ENCODE measurements around the gene KCNMB1.

The KCNMB1 gene

GRCh38 chr5:170341545-170341944, 47.6 kb downstream of the KCNMB1 start:
- no peak for DNase-seq (ENCODE audit: low read depth in 2 of 2)

GRCh38 chr5:170339780-170340167, 49.4 kb downstream of the KCNMB1 start:
- DNase-seq (ENCODE audit: low read depth in 2 of 2): no peak

DNA sequence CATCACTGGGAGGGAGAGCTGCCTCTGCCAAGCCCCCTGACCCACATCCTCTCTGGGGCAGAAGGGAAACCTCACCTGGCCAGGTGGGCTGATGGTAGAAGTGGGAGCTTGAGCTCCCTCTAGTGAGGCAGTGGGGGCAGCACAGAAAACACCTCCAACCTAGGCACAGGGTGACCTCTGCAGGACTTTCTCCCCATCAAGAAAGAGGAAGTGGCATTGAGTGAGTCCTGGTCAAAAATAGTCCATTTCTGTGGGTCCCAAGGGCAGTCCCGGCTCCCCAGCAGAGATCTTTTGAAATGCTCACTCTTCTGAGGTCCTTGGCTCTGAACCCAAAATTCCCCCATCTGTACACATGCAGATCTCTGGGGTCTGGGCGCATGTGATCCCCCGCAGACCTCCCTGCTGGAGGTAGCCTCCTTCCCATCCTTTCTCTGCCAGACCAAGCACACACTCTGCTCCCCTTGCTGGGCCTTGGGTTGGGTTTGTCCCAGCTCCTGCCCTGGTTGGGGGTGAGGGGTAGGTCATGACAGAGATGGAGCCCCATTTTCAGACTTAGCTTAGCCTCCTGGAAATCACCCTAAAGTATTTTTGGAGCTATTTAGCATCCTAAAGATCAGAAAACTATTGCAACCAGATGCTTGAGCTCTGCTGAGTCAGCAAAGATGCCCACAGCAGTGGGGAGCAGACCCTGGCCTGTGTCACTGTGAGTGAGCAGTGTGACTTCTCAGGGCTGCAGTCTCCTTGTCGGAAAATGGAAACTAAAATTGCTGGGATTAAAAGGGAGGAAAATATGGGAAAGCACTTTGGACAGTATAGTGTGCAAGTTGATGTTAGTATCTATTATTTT, 50.0 kb downstream of the KCNMB1 start:
- DNase-seq (ENCODE audit: low read depth in 2 of 2): peak in 1 of 2 donors; percentile 50

GRCh38 chr5:170338291-170338690, 50.9 kb downstream of the KCNMB1 start:
- DNase-seq (ENCODE audit: low read depth in 2 of 2): no peak

DNA sequence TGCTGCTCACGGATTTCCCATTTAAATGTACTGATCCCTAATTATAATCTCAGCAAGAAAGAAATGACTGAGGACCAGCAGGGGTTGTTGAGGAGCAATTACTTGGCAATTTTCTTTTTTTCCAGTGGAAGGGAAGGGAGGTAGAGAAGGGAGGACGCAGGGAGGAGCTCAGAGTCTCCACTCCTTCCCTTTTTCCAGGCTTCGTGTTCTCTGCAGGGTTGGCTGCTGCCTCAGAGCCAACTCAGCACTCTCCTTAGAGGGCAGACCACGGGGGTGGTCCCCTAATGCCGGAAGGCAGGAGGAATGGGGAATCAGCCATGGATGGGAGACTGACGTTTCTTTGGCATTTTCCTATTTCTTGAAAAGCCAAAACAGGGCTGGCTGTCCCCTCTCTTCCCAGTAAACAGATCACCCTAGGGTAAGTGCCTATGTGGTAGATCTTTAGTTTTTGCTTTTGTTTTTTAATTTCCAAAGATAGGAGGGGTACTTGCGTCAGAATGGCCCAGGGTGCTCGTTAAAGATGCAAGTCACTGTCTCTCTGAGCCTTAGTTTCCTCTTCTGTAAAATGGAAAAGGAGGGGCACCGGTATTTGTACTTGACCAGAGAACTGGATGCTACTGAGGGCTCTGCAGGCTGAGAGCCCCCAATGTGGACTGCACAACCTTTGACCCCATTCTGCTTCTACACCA, 52.0 kb downstream of the KCNMB1 start:
- DNase-seq (ENCODE audit: low read depth in 2 of 2): no peak

DNA sequence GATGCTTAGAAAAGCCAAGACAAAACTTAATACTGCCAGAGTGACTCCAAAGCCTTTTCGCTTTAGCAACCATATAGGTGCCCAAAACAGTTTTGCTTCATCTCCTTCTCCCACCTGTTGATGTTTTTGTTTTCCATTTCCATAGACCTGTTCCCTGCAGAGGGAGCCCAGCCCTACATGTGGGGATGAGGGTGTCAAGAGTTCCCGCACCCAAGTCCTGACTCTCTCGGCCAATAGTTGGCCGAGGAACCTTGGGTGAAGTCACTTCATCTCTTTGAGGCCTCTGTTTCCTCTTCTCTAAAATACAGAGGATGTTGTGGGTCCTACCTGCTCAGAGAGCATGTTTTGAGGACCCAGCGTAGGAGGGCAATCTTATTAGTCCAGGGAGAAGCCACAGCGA, 53.1 kb downstream of the KCNMB1 start:
- no peak for DNase-seq (ENCODE audit: low read depth in 2 of 2)

DNA sequence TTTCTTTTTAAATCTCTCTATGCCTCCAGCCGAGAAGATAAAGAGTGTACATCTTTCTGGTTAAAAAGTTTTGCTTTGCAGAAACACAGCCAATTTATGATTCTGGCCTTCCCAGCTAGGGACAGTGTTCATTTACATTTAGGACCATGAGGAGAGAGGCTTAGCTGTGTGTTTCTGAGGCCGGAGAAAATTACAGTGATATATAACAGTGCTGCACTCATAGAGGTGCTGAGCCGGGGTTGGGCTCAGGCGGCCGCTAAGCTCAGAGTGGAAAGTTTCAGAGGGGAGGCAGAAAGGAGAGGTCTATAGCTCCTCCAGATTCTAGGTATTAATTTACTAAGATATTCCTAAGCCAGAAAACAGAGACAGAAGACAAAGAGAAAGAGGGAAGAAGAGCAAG, 54.5 kb downstream of the KCNMB1 start:
- DNase-seq (ENCODE audit: low read depth in 2 of 2): no peak

- peak in 1 of 2 donors; percentile 37 for DNase-seq (ENCODE audit: low read depth in 2 of 2)
Observed at GRCh38 chr5:170333161-170333910, 55.8 kb downstream of the KCNMB1 start.

DNA sequence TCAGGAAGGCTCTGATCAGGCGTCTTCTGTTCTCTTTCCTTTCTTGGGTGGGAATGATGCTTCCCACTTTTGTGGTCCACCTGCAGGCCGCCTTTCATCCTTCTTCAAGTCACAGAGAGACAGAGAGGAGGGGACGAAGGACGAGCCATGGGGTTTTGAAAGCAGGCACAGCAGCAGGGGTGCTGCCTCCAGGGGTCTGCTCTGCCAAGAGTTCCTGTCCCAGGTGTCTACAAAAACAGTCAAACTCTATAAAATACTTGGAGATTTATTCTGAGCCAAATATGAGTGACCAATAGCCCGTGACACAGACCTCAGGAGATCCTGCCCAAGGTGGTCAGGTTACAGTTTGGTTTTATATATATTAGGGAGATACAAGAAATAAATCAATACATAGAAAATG, 57.1 kb downstream of the KCNMB1 start:
- DNase-seq (ENCODE audit: low read depth in 2 of 2): no peak

- DNase-seq (ENCODE audit: low read depth in 2 of 2): no peak
Observed at GRCh38 chr5:170330568-170331054, 58.6 kb downstream of the KCNMB1 start.

GRCh38 chr5:170329524-170329923, 59.6 kb downstream of the KCNMB1 start:
- no peak for DNase-seq (ENCODE audit: low read depth in 2 of 2)

- no peak for DNase-seq (ENCODE audit: low read depth in 2 of 2)
Observed at GRCh38 chr5:170327829-170328228, 61.3 kb downstream of the KCNMB1 start.

- no peak for DNase-seq (ENCODE audit: low read depth in 2 of 2)
Observed at GRCh38 chr5:170327168-170327567, 62.0 kb downstream of the KCNMB1 start.

Data from stimulated activated CD4-positive, alpha-beta T cell treated with anti-CD3 and anti-CD28 coated beads, Interleukin-1b, Interleukin-23, amount 100 ng/mL, for 1 hour (primary cell).